K562 (cell line): ENCODE measurements around the gene DNASE2. TPM values are rescaled to one million over a fixed set of nuclear protein-coding genes. Genes with fewer than 3 reads are reported as not detected.

Experiments
- BRF1 ChIP-seq: IDR thresholded peaks from 3 replicates; pipeline ENCODE4 v1.6.1; 2011; ENCODE audit warnings: borderline replicate concordance, mild to moderate bottlenecking; ENCODE audit not compliant: insufficient read length; ENCODE audit errors: extremely low read depth
- C11orf30 ChIP-seq: fragments of 450-650 bp; IDR thresholded peaks from 2 replicates; pipeline ENCODE4 v1.6.1; 2016; ENCODE audit warnings: low read depth, mild to moderate bottlenecking
- DDX20 ChIP-seq: fragments of 450-650 bp; IDR thresholded peaks from 2 replicates; pipeline ENCODE4 v1.6.1; 2016; ENCODE audit warnings: missing genetic modification characterization, low read depth, mild to moderate bottlenecking, missing compliant biosample characterization, moderate library complexity
- ERF ChIP-seq: fragments of 450-650 bp; formaldehyde crosslinking; IDR thresholded peaks from 2 replicates; pipeline ENCODE4 v1.4.0; 2020; ENCODE audit warnings: mild to moderate bottlenecking, mixed read lengths
- GATA2 ChIP-seq: sonication (generic); formaldehyde crosslinking; IDR thresholded peaks from 2 replicates; pipeline ENCODE4 v1.4.0; 2020; ENCODE audit warnings: mild to moderate bottlenecking, missing genetic modification reagents
- NFE2 ChIP-seq: IDR thresholded peaks from 2 replicates; pipeline ENCODE4 v1.6.1; 2014; ENCODE audit warnings: antibody characterized with exemption, low read depth
- NR2C1 ChIP-seq, 2 experiments: fragments of 450-650 bp; IDR thresholded peaks; 2 replicates each; pipeline ENCODE4 v1.6.1; 2017; ENCODE audit warnings: mild to moderate bottlenecking in 2 of 2, antibody characterized with exemption in 1 of 2, inconsistent platforms in 1 of 2, missing compliant biosample characterization in 1 of 2, missing genetic modification characterization in 1 of 2
- PCBP1 ChIP-seq: fragments of 200-400 bp; formaldehyde crosslinking; IDR thresholded peaks from 2 replicates; pipeline ENCODE4 v1.6.1; 2018; ENCODE audit warnings: mild to moderate bottlenecking, low read depth, low read length; ENCODE audit not compliant: poor library complexity, severe bottlenecking
- PHB2 ChIP-seq: fragments of 450-650 bp; IDR thresholded peaks from 2 replicates; pipeline ENCODE4 v1.6.1; 2017; ENCODE audit warnings: low read depth
- TBL1XR1 ChIP-seq, 2 experiments: IDR thresholded peaks; 2 replicates each; pipeline ENCODE4 v1.6.1; 2012; ENCODE audit warnings: improper control_type of control experiment in 2 of 2, low read length in 2 of 2, mild to moderate bottlenecking in 1 of 2
- THRA ChIP-seq: fragments of 450-650 bp; IDR thresholded peaks from 2 replicates; pipeline ENCODE4 v1.6.1; 2017; ENCODE audit warnings: mild to moderate bottlenecking, moderate library complexity
- ZNF174 ChIP-seq: fragments of 250-450 bp; sonication (Bioruptor Pico); IDR thresholded peaks from 2 replicates; pipeline ENCODE4 v1.4.0; 2020; ENCODE audit warnings: mild to moderate bottlenecking
- ZNF316 ChIP-seq: fragments of 450-650 bp; IDR thresholded peaks from 2 replicates; pipeline ENCODE4 v1.6.1; 2016
- ZNF431 ChIP-seq: sonication (generic); formaldehyde crosslinking; IDR thresholded peaks from 2 replicates; pipeline ENCODE4 v1.8.0; 2022; ENCODE audit warnings: mild to moderate bottlenecking, missing genetic modification reagents
- polyA plus RNA-seq, 8 experiments: library from polyadenylated mRNA; depleted of rRNA in 4 of 8; stranded (reverse) in 5 of 8; unstranded in 3 of 8; fragments of >200 nt; fragmentation: Nextera tagmentation in 2 of 8; fragmentation: Illumina TruSeq in 1 of 8; extraction: Ambion mirVana in 2 of 8; extraction: Trizol in 1 of 8; gene quantifications; 2 replicates each; pipeline versions ENCODE4 v1.2.1 to v1.2.3, GENCODE V29; 2011 to 2014; ENCODE audit warnings: inconsistent platforms in 1 of 8, missing spikeins in 1 of 8
- total RNA-seq, 7 experiments: library from RNA; depleted of rRNA in 6 of 7; stranded (reverse); fragments of >200 nt in 6 of 7; fragmentation: Illumina TruSeq in 2 of 7; extraction: Trizol in 2 of 7; gene quantifications; 2 replicates each; pipeline versions ENCODE4 v1.2.1 to v1.2.3, GENCODE V29; 2011 to 2021; ENCODE audit warnings: low replicate concordance in 1 of 7
- TF ChIP-seq, protein P1 (sequence below), 2 experiments: fragments of 450-650 bp in 1 of 2; IDR thresholded peaks; 2 replicates each; pipeline ENCODE4 v1.6.1; 2011 to 2017; ENCODE audit warnings: low read depth in 2 of 2, antibody characterized with exemption in 1 of 2, borderline replicate concordance in 1 of 2, low read length in 1 of 2, mild to moderate bottlenecking in 1 of 2, mixed read lengths in 1 of 2; ENCODE audit not compliant: control insufficient read depth in 1 of 2
- TF ChIP-seq, protein P2 (sequence below): fragments of 250-450 bp; sonication (Bioruptor Pico); IDR thresholded peaks from 2 replicates; pipeline ENCODE4 v1.4.0; 2020
- TF ChIP-seq, protein P3 (sequence below): fragments of 450-650 bp; IDR thresholded peaks from 2 replicates; pipeline ENCODE4 v1.6.1; 2016; ENCODE audit warnings: antibody characterized with exemption
- TF ChIP-seq, protein P4 (sequence below), 2 experiments: fragments of 450-650 bp in 1 of 2; sonication (generic) in 1 of 2; formaldehyde crosslinking; conservative IDR thresholded peaks; 2 replicates each; pipeline versions ENCODE4 v1.4.0 to v1.8.1; 2020 to 2022; ENCODE audit warnings: mild to moderate bottlenecking in 1 of 2, missing genetic modification reagents in 1 of 2

Gene DNASE2
- total and polyA plus RNA-seq, 9 of the 15 experiments (the other 6 are each of a cell fraction or from before 2014, with no cell fraction given): 4.4 to 27.0 (median 20.2) TPM

- TF ChIP-seq, protein P1, sequence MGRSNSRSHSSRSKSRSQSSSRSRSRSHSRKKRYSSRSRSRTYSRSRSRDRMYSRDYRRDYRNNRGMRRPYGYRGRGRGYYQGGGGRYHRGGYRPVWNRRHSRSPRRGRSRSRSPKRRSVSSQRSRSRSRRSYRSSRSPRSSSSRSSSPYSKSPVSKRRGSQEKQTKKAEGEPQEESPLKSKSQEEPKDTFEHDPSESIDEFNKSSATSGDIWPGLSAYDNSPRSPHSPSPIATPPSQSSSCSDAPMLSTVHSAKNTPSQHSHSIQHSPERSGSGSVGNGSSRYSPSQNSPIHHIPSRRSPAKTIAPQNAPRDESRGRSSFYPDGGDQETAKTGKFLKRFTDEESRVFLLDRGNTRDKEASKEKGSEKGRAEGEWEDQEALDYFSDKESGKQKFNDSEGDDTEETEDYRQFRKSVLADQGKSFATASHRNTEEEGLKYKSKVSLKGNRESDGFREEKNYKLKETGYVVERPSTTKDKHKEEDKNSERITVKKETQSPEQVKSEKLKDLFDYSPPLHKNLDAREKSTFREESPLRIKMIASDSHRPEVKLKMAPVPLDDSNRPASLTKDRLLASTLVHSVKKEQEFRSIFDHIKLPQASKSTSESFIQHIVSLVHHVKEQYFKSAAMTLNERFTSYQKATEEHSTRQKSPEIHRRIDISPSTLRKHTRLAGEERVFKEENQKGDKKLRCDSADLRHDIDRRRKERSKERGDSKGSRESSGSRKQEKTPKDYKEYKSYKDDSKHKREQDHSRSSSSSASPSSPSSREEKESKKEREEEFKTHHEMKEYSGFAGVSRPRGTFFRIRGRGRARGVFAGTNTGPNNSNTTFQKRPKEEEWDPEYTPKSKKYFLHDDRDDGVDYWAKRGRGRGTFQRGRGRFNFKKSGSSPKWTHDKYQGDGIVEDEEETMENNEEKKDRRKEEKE (IDR thresholded peaks at IDR 0.05; ENCODE audit: borderline replicate concordance in 1 of 2, control insufficient read depth in 1 of 2, low read depth in 2 of 2, low read length in 1 of 2): no peak
- TF ChIP-seq ZNF431: no peak
- no peak for TF ChIP-seq ERF (CRISPR knock-in tag)
- peak; percentile 84 for TF ChIP-seq ZNF316
- TF ChIP-seq, protein P2, sequence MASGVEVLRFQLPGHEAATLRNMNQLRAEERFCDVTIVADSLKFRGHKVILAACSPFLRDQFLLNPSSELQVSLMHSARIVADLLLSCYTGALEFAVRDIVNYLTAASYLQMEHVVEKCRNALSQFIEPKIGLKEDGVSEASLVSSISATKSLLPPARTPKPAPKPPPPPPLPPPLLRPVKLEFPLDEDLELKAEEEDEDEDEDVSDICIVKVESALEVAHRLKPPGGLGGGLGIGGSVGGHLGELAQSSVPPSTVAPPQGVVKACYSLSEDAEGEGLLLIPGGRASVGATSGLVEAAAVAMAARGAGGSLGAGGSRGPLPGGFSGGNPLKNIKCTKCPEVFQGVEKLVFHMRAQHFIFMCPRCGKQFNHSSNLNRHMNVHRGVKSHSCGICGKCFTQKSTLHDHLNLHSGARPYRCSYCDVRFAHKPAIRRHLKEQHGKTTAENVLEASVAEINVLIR (CRISPR knock-in tag): no peak
- TF ChIP-seq, protein P3, sequence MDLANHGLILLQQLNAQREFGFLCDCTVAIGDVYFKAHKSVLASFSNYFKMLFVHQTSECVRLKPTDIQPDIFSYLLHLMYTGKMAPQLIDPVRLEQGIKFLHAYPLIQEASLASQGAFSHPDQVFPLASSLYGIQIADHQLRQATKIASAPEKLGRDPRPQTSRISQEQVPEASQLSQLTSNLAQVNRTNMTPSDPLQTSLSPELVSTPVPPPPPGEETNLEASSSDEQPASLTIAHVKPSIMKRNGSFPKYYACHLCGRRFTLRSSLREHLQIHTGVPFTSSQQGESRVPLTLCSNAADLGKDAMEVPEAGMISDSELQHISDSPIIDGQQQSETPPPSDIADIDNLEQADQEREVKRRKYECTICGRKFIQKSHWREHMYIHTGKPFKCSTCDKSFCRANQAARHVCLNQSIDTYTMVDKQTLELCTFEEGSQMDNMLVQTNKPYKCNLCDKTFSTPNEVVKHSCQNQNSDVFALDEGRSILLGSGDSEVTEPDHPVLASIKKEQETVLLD: no peak
- TF ChIP-seq PCBP1: no peak
- TF ChIP-seq TBL1XR1 (IDR thresholded peaks at IDR 0.05; ENCODE audit: low read length in 2 of 2): no peak
- TF ChIP-seq ZNF174 (CRISPR knock-in tag): no peak
- no peak for TF ChIP-seq GATA2
- no peak for TF ChIP-seq THRA
- no peak for TF ChIP-seq BRF1
- TF ChIP-seq NR2C1 (IDR thresholded peaks at IDR 0.05): no peak
- no peak for TF ChIP-seq NR2C1 (tag; IDR thresholded peaks at IDR 0.05)
- peak; percentile 36; the same call in 1 of the 2 replicates for TF ChIP-seq NFE2
- peak; percentile 58 for TF ChIP-seq C11orf30
- no peak for TF ChIP-seq PHB2
- TF ChIP-seq, protein P4, sequence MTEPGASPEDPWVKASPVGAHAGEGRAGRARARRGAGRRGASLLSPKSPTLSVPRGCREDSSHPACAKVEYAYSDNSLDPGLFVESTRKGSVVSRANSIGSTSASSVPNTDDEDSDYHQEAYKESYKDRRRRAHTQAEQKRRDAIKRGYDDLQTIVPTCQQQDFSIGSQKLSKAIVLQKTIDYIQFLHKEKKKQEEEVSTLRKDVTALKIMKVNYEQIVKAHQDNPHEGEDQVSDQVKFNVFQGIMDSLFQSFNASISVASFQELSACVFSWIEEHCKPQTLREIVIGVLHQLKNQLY (CRISPR knock-in tag; conservative IDR thresholded peaks at IDR 0.05): no peak
- no peak for TF ChIP-seq DDX20 (tag)
Measured at GRCh38 chr19:12856653-12857052, 24.6 kb downstream of the DNASE2 start (continued).
